ENCODE data around the gene SLC15A3.

The SLC15A3 gene

DNA sequence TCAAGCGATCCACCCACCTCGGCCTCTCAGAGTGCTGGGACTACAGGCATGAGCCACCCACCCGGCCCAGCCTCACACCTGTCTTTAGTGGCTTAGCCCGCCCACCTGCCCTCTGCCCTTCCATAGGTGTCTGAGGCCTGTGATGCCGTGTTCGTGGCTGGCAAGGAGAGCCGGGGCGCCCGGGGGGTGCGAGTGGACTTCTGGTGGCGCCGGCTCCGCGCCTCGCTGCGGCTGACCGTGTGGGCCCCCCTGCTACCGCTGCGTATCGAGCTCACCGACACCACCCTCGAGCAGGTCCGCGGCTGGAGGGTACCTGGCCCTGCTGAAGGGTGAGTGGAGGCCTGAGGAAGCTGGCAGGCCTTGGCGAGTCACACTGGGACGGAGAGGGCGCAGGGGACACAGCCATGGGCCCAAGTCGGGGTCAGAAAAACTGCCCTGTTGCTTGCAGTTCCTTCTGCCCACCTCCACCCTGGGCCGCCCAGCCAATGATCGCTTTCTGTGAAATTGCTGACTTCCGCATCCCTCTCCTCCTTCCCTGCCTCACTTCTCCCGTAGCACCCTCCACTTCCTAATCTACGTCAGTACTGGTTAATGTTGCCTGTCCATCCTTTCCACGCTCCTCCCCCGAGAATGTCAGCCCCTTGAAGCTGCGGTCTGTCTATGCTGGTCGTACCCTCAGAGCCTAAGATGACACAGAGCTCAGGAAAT lies 18.4 kb downstream of the SLC15A3 start:
- peaks cover 7 to 36% (median 17%) of the 10 kb centered on the region in 10 experiments; a peak in 19 of 20 replicates for H3K4me1 ChIP-seq
- no peak for TF ChIP-seq Cebpa-rat (IDR thresholded peaks at IDR 0.05)
- H3K27ac ChIP-seq: no peak overlapping the region
- no peak overlapping the region for H3K9ac ChIP-seq
- peaks cover 0 to 31% (median 19%) of the 10 kb centered on the region in 11 experiments; a peak in 14 of 22 replicates for H3K36me3 ChIP-seq
- H4K20me1 ChIP-seq: peaks cover 0 to 61% (median 6%) of the 10 kb centered on the region in 11 experiments; a peak in 10 of 22 replicates
- H3K4me3 ChIP-seq: no peak overlapping the region
- H3K4me2 ChIP-seq: peak overlapping the region in 1 of 11 experiments; percentile 35; a peak in 2 of 22 replicates
- H3K27me3 ChIP-seq: no peaks in the 10 kb centered on the region
- no peaks in the 10 kb centered on the region for H3K9me3 ChIP-seq (replicated peaks in 1 of 11)

DNA sequence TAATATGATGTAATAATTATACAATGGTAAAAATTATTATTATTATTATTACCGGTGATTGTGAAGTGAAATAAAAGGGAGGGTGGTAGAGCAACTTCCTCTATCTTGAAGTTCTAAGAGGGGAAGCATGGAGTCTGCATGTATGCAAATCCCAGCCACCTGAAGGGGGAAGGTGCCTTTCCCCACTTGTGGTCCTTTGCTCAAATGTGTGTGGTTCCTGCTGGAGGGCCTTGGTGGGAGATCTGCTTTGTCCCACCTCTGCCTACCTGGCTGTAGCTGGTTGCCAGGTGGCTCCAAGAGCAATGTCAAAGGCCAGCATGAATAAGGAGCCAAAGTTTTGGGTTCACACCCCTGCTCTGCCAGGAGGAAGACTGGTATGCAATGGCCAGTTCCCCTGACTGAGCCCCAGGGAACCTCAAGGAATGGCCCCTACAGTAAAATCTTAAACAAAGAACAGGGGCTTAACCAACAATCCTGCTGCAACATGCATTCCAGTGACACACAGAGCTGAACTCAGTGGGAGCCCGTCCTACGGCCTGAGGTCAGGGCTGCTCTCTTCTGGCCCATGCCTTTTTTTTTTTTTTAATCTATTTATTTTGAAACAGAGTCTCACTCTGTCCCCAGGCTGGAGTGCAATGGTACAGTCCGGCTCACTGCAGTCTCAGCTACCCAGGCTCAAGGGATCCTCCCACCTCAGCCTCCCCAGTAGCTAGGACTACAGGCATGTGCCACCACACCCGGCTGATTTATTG lies 19.2 kb downstream of the SLC15A3 start:
- Histone ChIP-seq H3K36me3 (peaks cover 0 to 28% (median 16%) of the 10 kb centered on the region in 11 experiments; a peak in 14 of 22 replicates), H3K27me3 (0 out of 22 replicates have a peak, but pooled peaks cover 0 to under 1% (median 0%) of the 10 kb centered on the region in 11 experiments), H3K4me3 (no peak overlapping the region), H3K4me1 (peaks cover 7 to 36% (median 20%) of the 10 kb centered on the region in 10 experiments; a peak in 19 of 20 replicates), H4K20me1 (peaks cover 0 to 53% (median 7%) of the 10 kb centered on the region in 11 experiments; a peak in 10 of 22 replicates), H3K9me3 (replicated peaks in 1 of 11) (no peaks in the 10 kb centered on the region), H3K27ac (no peak overlapping the region), H3K4me2 (peak overlapping the region in 4 of 11 experiments; percentile 33 to 66 (median 46); a peak in 4 of 22 replicates), H3K9ac (0 out of 22 replicates have a peak overlapping the region, but pooled peaks of 1 of the 11 experiments have one; percentile 24)
- TF ChIP-seq Cebpa-rat (IDR thresholded peaks at IDR 0.05): no peak

DNA sequence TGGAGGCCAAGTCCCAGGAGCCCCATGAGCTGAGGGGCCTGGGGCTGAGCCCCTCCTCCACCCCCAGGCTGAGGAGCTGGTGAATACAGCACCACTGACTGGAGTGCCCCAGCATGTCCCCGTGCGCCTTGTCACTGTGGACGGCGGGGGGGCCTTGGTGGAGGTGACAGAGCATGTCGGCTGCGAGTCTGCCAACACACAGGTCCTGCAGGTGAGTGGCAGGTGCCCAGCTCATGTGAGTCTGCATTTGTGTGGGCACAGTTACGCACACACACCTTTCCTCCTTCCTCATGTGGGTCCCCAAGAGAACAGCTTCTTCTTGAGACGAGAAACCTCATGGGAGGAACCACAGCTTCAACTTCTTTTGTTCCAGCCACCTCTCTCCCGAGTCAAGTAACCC lies 20.1 kb downstream of the SLC15A3 start:
- H3K36me3 ChIP-seq: peaks cover 0 to 19% (median 9%) of the 10 kb centered on the region in 11 experiments; a peak in 13 of 22 replicates
- no peak overlapping the region for H3K4me3 ChIP-seq

DNA sequence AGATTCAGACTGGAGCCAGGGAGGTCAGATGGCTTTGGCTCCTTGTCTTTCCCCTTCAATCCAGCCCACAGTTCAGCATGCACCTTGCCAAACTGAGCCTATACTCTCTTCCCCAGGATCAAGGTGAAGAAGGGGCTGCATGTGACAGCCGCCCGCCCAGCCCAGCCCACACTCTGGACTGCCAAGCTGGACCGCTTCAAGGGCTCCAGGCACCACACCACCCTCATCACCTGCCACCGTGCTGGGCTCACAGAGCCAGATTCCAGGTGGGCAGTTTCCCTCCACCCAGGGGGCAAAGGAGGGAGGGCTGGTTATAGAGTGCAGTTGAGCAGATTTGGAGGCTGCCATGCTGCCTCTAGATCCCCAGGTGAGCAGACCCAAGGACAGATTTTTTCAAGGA lies 21.6 kb downstream of the SLC15A3 start:
- Histone ChIP-seq H3K27ac (no peak overlapping the region), H3K36me3 (peaks cover 0 to 15% (median 0%) of the 10 kb centered on the region in 11 experiments; a peak in 4 of 22 replicates), H3K4me3 (no peak overlapping the region), H3K4me1 (peaks cover 22 to 43% (median 34%) of the 10 kb centered on the region in 10 experiments), H3K4me2 (no peak overlapping the region), H3K9ac (no peak overlapping the region), H4K20me1 (peaks cover 0 to 44% (median 8%) of the 10 kb centered on the region in 11 experiments; a peak in 15 of 22 replicates), H3K27me3 (peaks cover 7 to 25% (median 15%) of the 10 kb centered on the region in 11 experiments), H3K9me3 (replicated peaks in 1 of 11) (no peaks in the 10 kb centered on the region)
- TF ChIP-seq Cebpa-rat (IDR thresholded peaks at IDR 0.05): no peak

More for the DNA sequence above, 20.1 kb downstream of the SLC15A3 start:
- H3K4me1 ChIP-seq: peaks cover 15 to 36% (median 26%) of the 10 kb centered on the region in 10 experiments; a peak in 19 of 20 replicates
- H3K27ac ChIP-seq: no peak overlapping the region
- H3K4me2 ChIP-seq: peak overlapping the region in 9 of 11 experiments; percentile 12 to 66 (median 53); a peak in 17 of 22 replicates
- H3K9ac ChIP-seq: peak overlapping the region in 2 of 11 experiments; percentile 8 to 29; a peak in 1 of 22 replicates
- H3K27me3 ChIP-seq: peaks cover 0 to 9% (median 1%) of the 10 kb centered on the region in 11 experiments; a peak in 7 of 22 replicates
- peaks cover 0 to 47% (median 13%) of the 10 kb centered on the region in 11 experiments; a peak in 10 of 22 replicates for H4K20me1 ChIP-seq
- H3K9me3 ChIP-seq (replicated peaks in 1 of 11): no peaks in the 10 kb centered on the region
- TF ChIP-seq Cebpa-rat (IDR thresholded peaks at IDR 0.05): no peak

DNA sequence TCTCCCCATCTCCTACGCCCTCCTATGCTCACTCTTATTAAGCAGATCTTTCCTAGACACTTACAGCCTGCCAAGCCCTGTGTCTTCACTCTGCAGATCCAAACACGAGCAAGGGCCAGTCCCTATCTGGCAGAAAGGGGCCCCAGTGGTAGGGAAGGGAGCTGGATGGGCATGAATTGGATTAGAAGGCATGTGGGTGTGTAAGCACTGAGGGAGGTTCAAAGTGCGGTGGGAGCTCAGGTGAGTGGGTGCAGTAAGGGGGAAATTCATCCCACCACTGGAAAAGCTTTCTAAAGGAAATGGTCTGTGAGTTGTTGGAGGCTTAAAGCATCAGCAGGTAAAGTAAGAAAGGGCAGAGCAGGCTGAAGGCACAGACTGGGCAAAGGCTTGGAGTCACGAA lies 22.2 kb downstream of the SLC15A3 start:
- Histone ChIP-seq H3K27me3 (peaks cover 14 to 31% (median 21%) of the 10 kb centered on the region in 11 experiments), H3K4me1 (peaks cover 29 to 50% (median 40%) of the 10 kb centered on the region in 10 experiments), H3K27ac (no peak overlapping the region), H3K36me3 (peaks cover 0 to 15% (median 0%) of the 10 kb centered on the region in 11 experiments; a peak in 4 of 22 replicates), H3K4me2 (no peak overlapping the region), H3K9me3 (replicated peaks in 1 of 11) (no peaks in the 10 kb centered on the region), H3K4me3 (no peak overlapping the region), H4K20me1 (peaks cover under 1 to 44% (median 14%) of the 10 kb centered on the region in 11 experiments; a peak in 16 of 22 replicates), H3K9ac (no peak overlapping the region)
- no peak for TF ChIP-seq Cebpa-rat (IDR thresholded peaks at IDR 0.05)

DNA sequence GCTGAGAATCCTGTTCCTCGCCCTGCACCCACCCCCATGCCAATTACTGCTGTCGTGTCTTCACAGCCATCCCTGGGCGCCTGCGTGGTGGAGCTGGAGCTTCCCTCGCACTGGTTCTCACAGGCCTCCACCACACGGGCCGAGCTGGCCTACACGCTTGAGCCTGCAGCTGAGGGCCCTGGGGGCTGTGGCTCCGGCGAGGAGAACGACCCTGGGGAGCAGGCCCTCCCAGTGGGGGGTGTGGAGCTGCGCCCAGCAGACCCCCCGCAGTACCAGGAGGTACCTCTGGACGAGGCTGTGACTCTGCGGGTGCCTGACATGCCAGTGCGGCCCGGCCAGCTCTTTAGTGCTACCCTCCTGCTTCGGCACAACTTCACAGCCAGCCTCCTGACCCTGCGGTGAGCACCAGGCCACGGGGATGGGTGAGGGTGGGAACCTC lies 23.4 kb downstream of the SLC15A3 start:
- Histone ChIP-seq H3K27ac (no peak overlapping the region), H3K9me3 (replicated peaks in 1 of 11) (no peaks in the 10 kb centered on the region), H3K4me2 (0 out of 22 replicates have a peak overlapping the region, but pooled peaks of 1 of the 11 experiments have one; percentile 56), H3K9ac (0 out of 22 replicates have a peak overlapping the region, but pooled peaks of 1 of the 11 experiments have one; percentile 18), H3K4me1 (peaks cover 39 to 61% (median 48%) of the 10 kb centered on the region in 10 experiments), H4K20me1 (peaks cover 0 to 45% (median 26%) of the 10 kb centered on the region in 11 experiments; a peak in 19 of 22 replicates), H3K27me3 (peaks cover 26 to 43% (median 33%) of the 10 kb centered on the region in 11 experiments), H3K4me3 (no peak overlapping the region), H3K36me3 (peaks cover 0 to 16% (median 2%) of the 10 kb centered on the region in 11 experiments; a peak in 13 of 22 replicates)
- no peak for TF ChIP-seq Cebpa-rat (IDR thresholded peaks at IDR 0.05)

DNA sequence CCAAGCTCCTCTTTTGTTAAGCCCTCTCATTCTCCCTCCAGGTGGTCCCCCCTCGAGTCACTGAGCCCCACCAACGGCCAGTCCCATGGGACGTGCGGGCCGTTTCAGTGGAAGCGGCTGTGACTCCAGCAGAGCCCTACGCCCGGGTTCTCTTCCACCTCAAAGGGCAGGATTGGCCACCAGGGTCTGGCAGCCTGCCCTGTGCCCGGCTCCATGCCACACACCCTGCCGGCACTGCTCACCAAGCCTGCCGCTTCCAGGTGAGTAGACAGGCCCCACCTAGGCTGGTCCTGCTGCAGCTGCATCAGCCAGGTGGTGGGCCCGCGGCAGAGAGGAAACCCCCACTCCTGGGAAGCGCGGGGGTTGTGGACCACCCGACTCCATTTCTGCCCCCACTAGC lies 24.4 kb downstream of the SLC15A3 start:
- peaks cover 35 to 52% (median 43%) of the 10 kb centered on the region in 11 experiments for H3K27me3 ChIP-seq
- peaks cover 36 to 68% (median 56%) of the 10 kb centered on the region in 10 experiments for H3K4me1 ChIP-seq
- H3K4me3 ChIP-seq: no peak overlapping the region
- peaks cover 7 to 26% (median 12%) of the 10 kb centered on the region in 11 experiments; a peak in 20 of 22 replicates for H3K36me3 ChIP-seq
- H4K20me1 ChIP-seq: peaks cover 8 to 54% (median 35%) of the 10 kb centered on the region in 11 experiments; a peak in 20 of 22 replicates
- no peak for TF ChIP-seq Cebpa-rat (IDR thresholded peaks at IDR 0.05)
- no peak overlapping the region; a peak in 1 of 22 replicates for H3K9ac ChIP-seq
- H3K4me2 ChIP-seq: peak overlapping the region in 7 of 11 experiments; percentile 0 to 59 (median 49); a peak in 12 of 22 replicates
- no peak overlapping the region for H3K27ac ChIP-seq
- no peaks in the 10 kb centered on the region for H3K9me3 ChIP-seq (replicated peaks in 1 of 11)

DNA sequence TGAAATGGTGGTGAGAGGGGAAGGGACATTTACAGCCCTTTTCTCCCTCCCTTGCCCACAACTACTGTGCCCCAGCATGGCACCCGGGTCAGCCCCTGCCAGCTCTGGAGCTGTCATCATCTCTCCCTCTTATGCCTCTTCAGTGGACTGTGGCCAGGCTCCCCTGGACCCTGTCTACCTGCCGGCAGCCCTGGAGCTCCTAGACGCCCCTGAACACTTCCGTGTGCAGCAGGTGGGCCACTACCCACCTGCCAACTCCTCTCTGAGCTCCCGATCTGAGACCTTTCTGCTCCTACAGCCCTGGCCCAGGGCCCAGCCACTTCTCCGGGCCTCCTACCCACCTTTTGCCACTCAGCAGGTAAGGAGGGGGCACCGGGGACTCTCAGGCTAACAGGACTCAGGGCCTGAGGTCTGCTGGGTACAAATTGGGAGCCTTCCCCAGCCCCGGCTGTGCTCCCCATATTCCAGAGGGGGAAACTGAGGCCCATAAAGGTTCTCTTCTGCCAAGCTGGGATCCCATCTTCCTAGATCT lies 24.8 kb downstream of the SLC15A3 start:
- H3K36me3 ChIP-seq: peaks cover 12 to 30% (median 17%) of the 10 kb centered on the region in 11 experiments
- no peak overlapping the region for H3K27ac ChIP-seq
- no peak overlapping the region for H3K9ac ChIP-seq
- H3K4me2 ChIP-seq: peak overlapping the region in 7 of 11 experiments; percentile 0 to 59 (median 49); a peak in 13 of 22 replicates
- H3K27me3 ChIP-seq: peaks cover 36 to 54% (median 47%) of the 10 kb centered on the region in 11 experiments
- no peak for TF ChIP-seq Cebpa-rat (IDR thresholded peaks at IDR 0.05)
- H3K4me3 ChIP-seq: no peak overlapping the region
- peaks cover 31 to 68% (median 56%) of the 10 kb centered on the region in 10 experiments for H3K4me1 ChIP-seq
- peaks cover 8 to 58% (median 40%) of the 10 kb centered on the region in 11 experiments; a peak in 20 of 22 replicates for H4K20me1 ChIP-seq
- H3K9me3 ChIP-seq (replicated peaks in 1 of 11): no peaks in the 10 kb centered on the region

Data from BLaER1 treated with 17β-estradiol and CSF1 and Interleukin-3, amounts not matched to agents 10 nM and 100 nM (cell line).